C4-2B (cell line): ENCODE results near the gene EIF1B.

Experiments used
- ZFX ChIP-seq: fragments of 450-650 bp; IDR thresholded peaks from 2 replicates; pipeline ENCODE4 v1.6.1; 2017
- TF ChIP-seq, protein P1 (sequence below): fragments of 450-650 bp; conservative IDR thresholded peaks from 2 replicates; pipeline ENCODE4 v1.5.1; 2017; ENCODE audit warnings: mild to moderate bottlenecking

DNA sequence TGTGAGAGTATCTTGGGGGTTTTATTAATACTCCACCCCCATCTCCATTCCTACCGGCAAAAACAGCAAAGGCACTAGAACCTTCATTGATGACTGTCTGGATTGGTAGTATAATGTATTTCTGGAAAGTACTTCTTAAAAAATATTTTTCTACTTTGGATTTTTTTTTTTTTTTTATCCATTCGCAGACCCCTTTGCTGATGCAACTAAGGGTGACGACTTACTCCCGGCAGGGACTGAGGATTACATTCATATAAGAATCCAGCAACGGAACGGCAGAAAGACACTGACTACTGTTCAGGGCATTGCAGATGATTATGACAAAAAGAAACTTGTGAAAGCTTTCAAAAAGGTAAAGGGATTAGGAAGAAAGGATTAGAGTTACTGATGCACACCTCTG, 1.2 kb downstream of the EIF1B start:
- TF ChIP-seq, protein P1, sequence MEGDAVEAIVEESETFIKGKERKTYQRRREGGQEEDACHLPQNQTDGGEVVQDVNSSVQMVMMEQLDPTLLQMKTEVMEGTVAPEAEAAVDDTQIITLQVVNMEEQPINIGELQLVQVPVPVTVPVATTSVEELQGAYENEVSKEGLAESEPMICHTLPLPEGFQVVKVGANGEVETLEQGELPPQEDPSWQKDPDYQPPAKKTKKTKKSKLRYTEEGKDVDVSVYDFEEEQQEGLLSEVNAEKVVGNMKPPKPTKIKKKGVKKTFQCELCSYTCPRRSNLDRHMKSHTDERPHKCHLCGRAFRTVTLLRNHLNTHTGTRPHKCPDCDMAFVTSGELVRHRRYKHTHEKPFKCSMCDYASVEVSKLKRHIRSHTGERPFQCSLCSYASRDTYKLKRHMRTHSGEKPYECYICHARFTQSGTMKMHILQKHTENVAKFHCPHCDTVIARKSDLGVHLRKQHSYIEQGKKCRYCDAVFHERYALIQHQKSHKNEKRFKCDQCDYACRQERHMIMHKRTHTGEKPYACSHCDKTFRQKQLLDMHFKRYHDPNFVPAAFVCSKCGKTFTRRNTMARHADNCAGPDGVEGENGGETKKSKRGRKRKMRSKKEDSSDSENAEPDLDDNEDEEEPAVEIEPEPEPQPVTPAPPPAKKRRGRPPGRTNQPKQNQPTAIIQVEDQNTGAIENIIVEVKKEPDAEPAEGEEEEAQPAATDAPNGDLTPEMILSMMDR: no peak
- no peak for TF ChIP-seq ZFX
